H1 (cell line): ENCODE data around the gene AAMP.

Experiments
- CEBPB ChIP-seq: IDR thresholded peaks from 2 replicates; pipeline ENCODE4 v1.6.1; 2012; ENCODE audit warnings: low read depth, low read length
- CHD2 ChIP-seq: IDR thresholded peaks from 2 replicates; pipeline ENCODE4 v1.6.1; 2012; ENCODE audit warnings: low read length, improper control_type of control experiment
- FOSL1 ChIP-seq: IDR thresholded peaks from 2 replicates; pipeline ENCODE4 v1.6.1; 2011; ENCODE audit warnings: mild to moderate bottlenecking, low read depth, low read length, moderate library complexity; ENCODE audit not compliant: insufficient read depth
- GABPA ChIP-seq: IDR thresholded peaks from 2 replicates; pipeline ENCODE4 v1.6.1; 2011; ENCODE audit warnings: mild to moderate bottlenecking, low read length, moderate library complexity, borderline replicate concordance; ENCODE audit not compliant: insufficient read depth
- JUN ChIP-seq: IDR thresholded peaks from 2 replicates; pipeline ENCODE4 v1.6.1; 2011; ENCODE audit warnings: low read depth, mild to moderate bottlenecking, improper control_type of control experiment, low read length
- POLR2A ChIP-seq, 2 experiments: IDR thresholded peaks; 1 replicate in 1 of 2; 2 replicates in 1 of 2; pipeline ENCODE4 v1.6.1; 2011; ENCODE audit warnings: low read depth in 2 of 2, low read length in 2 of 2, mild to moderate bottlenecking in 2 of 2; ENCODE audit errors: control extremely low read depth in 1 of 2
- RAD21 ChIP-seq, 2 experiments: IDR thresholded peaks in 1 of 2; conservative IDR thresholded peaks in 1 of 2; 2 replicates each; pipeline ENCODE4 v1.6.1; 2011; ENCODE audit warnings: low read depth in 2 of 2, low read length in 2 of 2, improper control_type of control experiment in 1 of 2, inconsistent platforms in 1 of 2, mild to moderate bottlenecking in 1 of 2, moderate library complexity in 1 of 2
- SIRT6 ChIP-seq: IDR thresholded peaks from one replicate; pipeline ENCODE4 v1.7.1; 2012; ENCODE audit warnings: low read length, inconsistent platforms
- TAF1 ChIP-seq: IDR thresholded peaks from 2 replicates; pipeline ENCODE4 v1.6.1; 2011; ENCODE audit warnings: mild to moderate bottlenecking, low read depth, low read length
- USF2 ChIP-seq: IDR thresholded peaks from 2 replicates; pipeline ENCODE4 v1.6.1; 2011; ENCODE audit warnings: low read length, improper control_type of control experiment
- YY1 ChIP-seq: IDR thresholded peaks from 2 replicates; pipeline ENCODE4 v1.6.1; 2011; ENCODE audit warnings: low read depth, mild to moderate bottlenecking, low read length
- TF ChIP-seq, protein P1 (sequence below), 3 experiments: IDR thresholded peaks; 1 replicate in 2 of 3; 2 replicates in 1 of 3; pipeline versions ENCODE4 v1.5.1 to v1.6.1; 2011; ENCODE audit warnings: low read length in 3 of 3, mild to moderate bottlenecking in 3 of 3, inconsistent platforms in 2 of 3, low read depth in 1 of 3, moderate library complexity in 1 of 3; ENCODE audit not compliant: insufficient read depth in 1 of 3; ENCODE audit errors: control extremely low read depth in 1 of 3
- TF ChIP-seq, protein P2 (sequence below): IDR thresholded peaks from 2 replicates; pipeline ENCODE4 v1.6.1; 2012; ENCODE audit warnings: low read length, inconsistent platforms
- TF ChIP-seq, protein P3 (sequence below): IDR thresholded peaks from 2 replicates; pipeline ENCODE4 v1.6.1; 2011; ENCODE audit warnings: low read depth, mild to moderate bottlenecking, low read length; ENCODE audit not compliant: insufficient read depth

GRCh38 chr2:218296200-218296599, 26.3 kb upstream of the AAMP start:
- TF ChIP-seq, protein P1, sequence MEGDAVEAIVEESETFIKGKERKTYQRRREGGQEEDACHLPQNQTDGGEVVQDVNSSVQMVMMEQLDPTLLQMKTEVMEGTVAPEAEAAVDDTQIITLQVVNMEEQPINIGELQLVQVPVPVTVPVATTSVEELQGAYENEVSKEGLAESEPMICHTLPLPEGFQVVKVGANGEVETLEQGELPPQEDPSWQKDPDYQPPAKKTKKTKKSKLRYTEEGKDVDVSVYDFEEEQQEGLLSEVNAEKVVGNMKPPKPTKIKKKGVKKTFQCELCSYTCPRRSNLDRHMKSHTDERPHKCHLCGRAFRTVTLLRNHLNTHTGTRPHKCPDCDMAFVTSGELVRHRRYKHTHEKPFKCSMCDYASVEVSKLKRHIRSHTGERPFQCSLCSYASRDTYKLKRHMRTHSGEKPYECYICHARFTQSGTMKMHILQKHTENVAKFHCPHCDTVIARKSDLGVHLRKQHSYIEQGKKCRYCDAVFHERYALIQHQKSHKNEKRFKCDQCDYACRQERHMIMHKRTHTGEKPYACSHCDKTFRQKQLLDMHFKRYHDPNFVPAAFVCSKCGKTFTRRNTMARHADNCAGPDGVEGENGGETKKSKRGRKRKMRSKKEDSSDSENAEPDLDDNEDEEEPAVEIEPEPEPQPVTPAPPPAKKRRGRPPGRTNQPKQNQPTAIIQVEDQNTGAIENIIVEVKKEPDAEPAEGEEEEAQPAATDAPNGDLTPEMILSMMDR (IDR thresholded peaks at IDR 0.05; ENCODE audit: control extremely low read depth in 1 of 3, insufficient read depth in 1 of 3, low read depth in 1 of 3, low read length in 3 of 3), result no peak
- TF ChIP-seq USF2, result no peak
- no peak for TF ChIP-seq POLR2A (IDR thresholded peaks at IDR 0.05; ENCODE audit: control extremely low read depth in 1 of 2, low read depth in 2 of 2, low read length in 2 of 2)
- TF ChIP-seq SIRT6, result no peak
- TF ChIP-seq, protein P2, sequence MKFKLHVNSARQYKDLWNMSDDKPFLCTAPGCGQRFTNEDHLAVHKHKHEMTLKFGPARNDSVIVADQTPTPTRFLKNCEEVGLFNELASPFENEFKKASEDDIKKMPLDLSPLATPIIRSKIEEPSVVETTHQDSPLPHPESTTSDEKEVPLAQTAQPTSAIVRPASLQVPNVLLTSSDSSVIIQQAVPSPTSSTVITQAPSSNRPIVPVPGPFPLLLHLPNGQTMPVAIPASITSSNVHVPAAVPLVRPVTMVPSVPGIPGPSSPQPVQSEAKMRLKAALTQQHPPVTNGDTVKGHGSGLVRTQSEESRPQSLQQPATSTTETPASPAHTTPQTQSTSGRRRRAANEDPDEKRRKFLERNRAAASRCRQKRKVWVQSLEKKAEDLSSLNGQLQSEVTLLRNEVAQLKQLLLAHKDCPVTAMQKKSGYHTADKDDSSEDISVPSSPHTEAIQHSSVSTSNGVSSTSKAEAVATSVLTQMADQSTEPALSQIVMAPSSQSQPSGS, result no peak
- no peak for TF ChIP-seq CEBPB
- TF ChIP-seq, protein P3, sequence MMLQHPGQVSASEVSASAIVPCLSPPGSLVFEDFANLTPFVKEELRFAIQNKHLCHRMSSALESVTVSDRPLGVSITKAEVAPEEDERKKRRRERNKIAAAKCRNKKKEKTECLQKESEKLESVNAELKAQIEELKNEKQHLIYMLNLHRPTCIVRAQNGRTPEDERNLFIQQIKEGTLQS, result no peak
- no peak for TF ChIP-seq TAF1
- TF ChIP-seq JUN, result no peak
- TF ChIP-seq RAD21 (IDR thresholded peaks at IDR 0.05 in 1 of 2, conservative IDR thresholded peaks at IDR 0.05 in 1 of 2; ENCODE audit: low read depth in 2 of 2, low read length in 2 of 2), result no peak
- no peak for TF ChIP-seq GABPA
- TF ChIP-seq YY1, result no peak
- no peak for TF ChIP-seq FOSL1
- no peak for TF ChIP-seq CHD2
